ENCODE data around the gene PPP4R3A. TPM values are rescaled to one million over a fixed set of nuclear protein-coding genes. Genes with fewer than 3 reads are reported as not detected.
A peak's percentile ranks its signal among the peaks of the same experiment; 100 is the strongest.
"Not testable (repeated sequence)": the region's sequence is repeated elsewhere in the genome, so short reads cannot be mapped to it uniquely, and the experiment has no call there.

PPP4R3A gene
- total RNA-seq, 1 donor, result 175 TPM

DNA sequence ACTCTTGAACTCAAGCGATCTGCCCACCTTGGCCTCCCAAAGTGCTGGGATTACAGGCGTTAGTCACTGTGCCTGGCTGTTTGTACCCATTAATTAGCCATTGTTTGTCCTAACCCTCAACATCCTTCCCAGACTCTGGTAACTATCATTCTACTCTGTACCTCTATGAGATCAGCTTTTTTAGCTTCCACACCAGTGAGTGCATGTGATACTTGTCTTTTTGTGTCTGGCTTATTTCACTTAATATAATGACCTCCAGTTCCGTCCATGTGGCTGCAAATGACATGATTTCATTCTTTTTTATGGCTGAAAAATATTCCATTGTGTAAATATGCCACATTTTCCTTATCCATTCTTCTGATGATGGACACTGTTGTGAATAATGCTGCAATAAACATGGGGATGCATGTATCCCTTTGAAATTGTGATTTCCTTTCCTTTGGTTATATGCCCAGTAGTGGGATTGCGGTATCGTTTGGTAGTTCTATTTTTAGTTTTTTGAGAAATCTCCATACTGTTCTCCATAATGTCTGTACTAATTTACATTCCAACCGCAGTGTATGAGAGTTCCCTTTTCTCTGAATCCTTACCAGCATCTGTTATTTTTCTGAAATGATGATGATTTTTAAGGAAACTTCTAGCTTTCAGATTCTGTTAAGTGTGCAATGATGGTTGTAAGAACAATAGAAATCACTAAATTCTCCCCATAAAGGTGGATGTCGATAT is 6.7 kb upstream of the PPP4R3A start:
- no peak overlapping the region for H3K4me3 ChIP-seq (ENCODE audit: low read length)
- peaks cover 22% of the 10 kb centered on the region for H3K4me1 ChIP-seq (ENCODE audit: insufficient read depth, low read length)
- no peaks in the 10 kb centered on the region for H3K9me3 ChIP-seq (ENCODE audit: low read depth, low read length)
- H3K27me3 ChIP-seq (ENCODE audit: insufficient read depth, low read length), result no peaks in the 10 kb centered on the region

DNA sequence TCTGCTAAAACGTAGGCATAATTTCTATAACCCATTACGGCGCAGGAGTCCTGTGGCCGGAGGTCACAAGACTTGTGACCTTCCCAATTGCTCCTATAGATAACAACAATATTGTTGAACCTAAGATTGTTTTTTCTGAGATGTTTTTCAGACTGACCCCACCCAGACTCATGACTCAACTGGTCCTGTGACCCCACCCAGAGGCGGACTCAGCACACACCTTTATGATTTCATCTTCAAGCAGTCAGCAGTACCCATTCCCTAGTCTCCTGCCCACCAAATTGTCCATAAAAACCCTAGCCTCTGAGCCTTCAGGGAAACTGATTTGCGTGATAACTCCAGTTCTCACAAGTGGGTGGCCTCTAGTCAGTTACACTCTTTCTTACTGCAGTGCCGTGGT is 5.9 kb upstream of the PPP4R3A start:
- Histone ChIP-seq H3K4me1 (ENCODE audit: insufficient read depth, low read length) (peaks cover 24% of the 10 kb centered on the region), H3K4me3 (ENCODE audit: low read length) (no peak overlapping the region), H3K27me3 (ENCODE audit: insufficient read depth, low read length) (no peaks in the 10 kb centered on the region), H3K9me3 (ENCODE audit: low read depth, low read length) (no peaks in the 10 kb centered on the region)

DNA sequence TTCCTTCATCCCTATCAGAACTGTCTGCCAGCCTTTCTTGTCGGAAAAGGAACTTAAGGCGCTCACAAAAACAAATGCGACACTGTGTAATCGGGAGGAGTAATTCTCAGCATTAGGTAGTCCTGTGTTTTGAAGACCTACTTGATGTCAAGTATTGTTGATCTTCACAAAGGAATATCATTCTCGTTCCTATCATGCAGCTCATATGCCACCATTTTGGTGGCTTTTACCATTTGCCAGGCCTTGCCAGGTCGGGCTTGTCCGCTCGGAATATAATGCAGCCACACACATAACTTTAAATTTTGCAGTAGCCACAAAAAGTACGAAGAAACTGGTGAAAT is 903 bp upstream of the PPP4R3A start:
- Histone ChIP-seq H3K9me3 (ENCODE audit: low read depth, low read length) (no peaks in the 10 kb centered on the region), H3K4me1 (ENCODE audit: insufficient read depth, low read length) (peaks cover 30% of the 10 kb centered on the region), H3K4me3 (ENCODE audit: low read length) (peak overlapping the region; percentile 90), H3K27me3 (ENCODE audit: insufficient read depth, low read length) (no peaks in the 10 kb centered on the region)

DNA sequence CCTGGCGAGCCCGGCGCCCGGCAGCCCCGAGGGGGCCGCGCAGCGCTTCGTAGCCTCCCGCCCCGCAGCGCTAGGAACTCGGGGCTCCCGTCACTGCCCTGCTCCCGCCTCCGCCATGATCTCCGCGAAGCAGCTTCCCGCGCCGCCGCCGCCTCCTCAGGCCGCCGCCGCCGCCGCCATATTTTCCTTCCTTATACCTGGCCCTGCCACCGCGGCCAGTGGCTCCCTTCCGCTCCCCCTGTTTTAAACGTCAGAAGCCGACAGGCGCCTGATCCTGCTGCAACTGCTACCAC is 286 bp downstream of the PPP4R3A start:
- Histone ChIP-seq H3K27me3 (ENCODE audit: insufficient read depth, low read length) (no peaks in the 10 kb centered on the region), H3K4me3 (ENCODE audit: low read length) (peak overlapping the region; percentile 90), H3K4me1 (ENCODE audit: insufficient read depth, low read length) (peaks cover 40% of the 10 kb centered on the region), H3K9me3 (ENCODE audit: low read depth, low read length) (no peaks in the 10 kb centered on the region)

GRCh38 chr14:91509083-91509877 is 830 bp downstream of the PPP4R3A start:
- Histone ChIP-seq H3K9me3 (ENCODE audit: low read depth, low read length) (no peaks in the 10 kb centered on the region), H3K4me3 (ENCODE audit: low read length) (peak overlapping the region; percentile 90), H3K4me1 (ENCODE audit: insufficient read depth, low read length) (peaks cover 43% of the 10 kb centered on the region), H3K27me3 (ENCODE audit: insufficient read depth, low read length) (no peaks in the 10 kb centered on the region)

- Histone ChIP-seq H3K9me3 (ENCODE audit: low read depth, low read length) (no peaks in the 10 kb centered on the region), H3K27me3 (ENCODE audit: insufficient read depth, low read length) (no peaks in the 10 kb centered on the region), H3K4me1 (ENCODE audit: insufficient read depth, low read length) (peaks cover 46% of the 10 kb centered on the region), H3K4me3 (ENCODE audit: low read length) (peak overlapping the region; percentile 90)
Observed at GRCh38 chr14:91508105-91508504, 2.0 kb downstream of the PPP4R3A start.

DNA sequence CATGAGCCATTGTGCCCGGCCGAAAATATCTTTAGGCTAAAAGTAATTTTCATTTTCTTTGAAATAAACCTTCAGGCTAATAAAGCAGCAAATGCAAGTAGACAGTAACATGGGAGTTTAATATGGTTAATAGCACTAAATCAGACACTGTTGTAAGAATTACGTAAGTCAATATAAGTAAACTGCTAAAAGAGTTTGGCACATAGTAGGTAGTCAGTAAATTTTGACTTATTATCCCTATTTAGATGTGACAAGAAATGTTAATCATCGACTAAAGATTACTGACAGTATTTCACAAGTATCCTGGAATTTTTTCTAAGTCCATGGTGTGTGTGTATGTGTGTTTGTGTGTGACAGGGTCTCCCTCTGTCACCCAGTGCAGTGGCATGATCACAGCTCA is 3.9 kb downstream of the PPP4R3A start:
- Histone ChIP-seq H3K4me1 (ENCODE audit: insufficient read depth, low read length) (peaks cover 56% of the 10 kb centered on the region), H3K27me3 (ENCODE audit: insufficient read depth, low read length) (no peaks in the 10 kb centered on the region), H3K9me3 (ENCODE audit: low read depth, low read length) (no peaks in the 10 kb centered on the region), H3K4me3 (ENCODE audit: low read length) (no peak overlapping the region)

- Histone ChIP-seq H3K27me3 (ENCODE audit: insufficient read depth, low read length) (no peaks in the 10 kb centered on the region), H3K9me3 (ENCODE audit: low read depth, low read length) (no peaks in the 10 kb centered on the region), H3K4me3 (ENCODE audit: low read length) (no peak overlapping the region), H3K4me1 (ENCODE audit: insufficient read depth, low read length) (peaks cover 60% of the 10 kb centered on the region)
Observed at GRCh38 chr14:91503000-91503504, 7.1 kb downstream of the PPP4R3A start.

DNA sequence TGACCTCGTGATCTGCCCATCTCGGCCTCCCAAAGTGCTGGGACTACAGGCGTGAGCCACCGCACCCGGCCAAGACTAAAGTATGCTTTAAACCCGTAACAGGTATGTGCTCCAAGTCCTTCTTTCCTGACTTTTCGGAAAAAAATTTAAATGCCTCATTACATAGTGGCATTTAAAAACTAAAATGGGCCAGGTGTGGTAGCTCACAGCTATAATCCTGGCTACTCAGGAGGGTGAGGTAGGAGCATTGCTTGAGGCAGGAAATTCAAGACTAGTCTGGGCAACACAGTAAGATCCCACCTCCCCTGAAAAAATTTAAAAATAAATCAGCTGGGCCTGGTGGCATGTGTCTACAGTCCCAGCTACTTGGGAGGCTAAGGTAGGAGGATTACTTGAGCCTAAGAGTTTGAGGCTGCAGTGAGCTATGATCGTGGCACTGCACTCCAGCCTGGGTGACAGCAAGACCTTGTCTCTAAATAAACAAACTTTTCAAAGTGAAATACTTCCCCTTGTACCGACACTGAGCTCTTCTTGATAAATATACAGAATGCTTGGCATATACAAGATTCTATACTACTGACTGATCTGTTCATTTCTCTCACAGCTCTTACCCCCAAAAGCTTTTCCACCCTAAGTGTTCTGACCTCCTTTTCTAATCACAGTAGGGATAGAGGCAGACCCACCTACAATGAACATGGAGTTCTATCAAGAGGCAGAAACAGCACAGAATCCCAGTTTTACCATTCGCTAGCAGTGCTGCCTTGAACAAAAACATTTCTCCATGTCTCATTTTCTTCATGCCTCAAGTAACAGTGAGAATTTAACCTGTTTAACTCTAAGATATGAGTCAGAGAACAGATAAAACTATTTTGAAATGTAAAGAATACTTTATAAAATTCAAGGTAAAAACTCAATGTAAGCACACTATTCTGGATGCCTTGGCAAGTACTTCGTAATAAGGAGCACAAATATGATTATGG is 7.9 kb downstream of the PPP4R3A start:
- Histone ChIP-seq H3K9me3 (ENCODE audit: low read depth, low read length) (no peaks in the 10 kb centered on the region), H3K4me1 (ENCODE audit: insufficient read depth, low read length) (peaks cover 63% of the 10 kb centered on the region), H3K27me3 (ENCODE audit: insufficient read depth, low read length) (no peaks in the 10 kb centered on the region), H3K4me3 (ENCODE audit: low read length) (no peak overlapping the region)

- Histone ChIP-seq H3K4me3 (ENCODE audit: low read length) (no peak overlapping the region), H3K4me1 (ENCODE audit: insufficient read depth, low read length) (peaks cover 64% of the 10 kb centered on the region), H3K27me3 (ENCODE audit: insufficient read depth, low read length) (no peaks in the 10 kb centered on the region), H3K9me3 (ENCODE audit: low read depth, low read length) (no peaks in the 10 kb centered on the region)
Observed at GRCh38 chr14:91501348-91501747, 8.8 kb downstream of the PPP4R3A start.

- Histone ChIP-seq H3K9me3 (ENCODE audit: low read depth, low read length) (no peaks in the 10 kb centered on the region), H3K27me3 (ENCODE audit: insufficient read depth, low read length) (no peaks in the 10 kb centered on the region), H3K4me3 (ENCODE audit: low read length) (no peak overlapping the region), H3K4me1 (ENCODE audit: insufficient read depth, low read length) (peaks cover 68% of the 10 kb centered on the region)
Observed at GRCh38 chr14:91496790-91497189, 13.3 kb downstream of the PPP4R3A start.

- not testable (repeated sequence) for H3K27me3 ChIP-seq (ENCODE audit: insufficient read depth, low read length); H3K9me3 ChIP-seq (ENCODE audit: low read depth, low read length); H3K4me3 ChIP-seq (ENCODE audit: low read length)
- peaks cover 59% of the 10 kb centered on the region for H3K4me1 ChIP-seq (ENCODE audit: insufficient read depth, low read length)
Observed at GRCh38 chr14:91494392-91495065, 15.6 kb downstream of the PPP4R3A start.

DNA sequence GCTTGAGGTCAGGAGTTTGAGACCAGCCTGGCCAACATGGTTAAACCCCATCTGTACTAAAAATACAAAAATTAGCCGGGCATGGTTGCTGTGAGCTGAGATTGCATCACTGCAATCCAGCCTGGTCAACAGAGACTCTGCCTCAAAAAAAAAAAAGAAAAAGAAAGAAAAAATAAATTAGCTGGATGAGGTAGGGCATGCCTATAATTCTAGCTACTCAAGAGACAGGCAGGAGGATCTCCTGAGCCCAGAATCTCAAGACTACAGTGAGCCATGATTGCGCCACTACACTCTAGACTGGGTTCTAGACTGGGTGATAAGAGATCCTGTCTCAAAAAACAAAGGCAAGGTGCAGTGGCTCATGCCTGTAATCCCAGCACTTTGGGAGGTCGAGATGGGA is 16.9 kb downstream of the PPP4R3A start:
- H3K4me1 ChIP-seq (ENCODE audit: insufficient read depth, low read length), result peaks cover 54% of the 10 kb centered on the region

DNA sequence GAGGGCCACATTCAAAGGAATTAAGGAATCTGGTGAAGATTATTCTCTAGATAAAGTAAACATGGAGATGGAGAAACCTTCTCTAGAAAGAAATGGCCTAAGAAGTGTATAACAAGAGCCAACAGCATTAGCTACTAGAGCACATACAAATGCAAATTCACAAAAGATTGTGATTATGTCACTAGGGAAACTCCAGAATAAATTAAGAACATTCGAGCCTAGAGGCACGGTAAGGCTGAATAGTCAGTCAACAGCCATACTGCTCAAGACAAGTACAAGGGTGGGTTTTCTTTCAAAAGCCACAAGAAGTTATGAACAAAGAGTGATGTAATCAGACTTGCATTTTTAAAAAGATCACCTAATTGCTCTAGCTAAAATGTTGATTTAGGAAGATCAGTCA is 25.4 kb downstream of the PPP4R3A start:
- Histone ChIP-seq H3K9me3 (ENCODE audit: low read depth, low read length) (no peaks in the 10 kb centered on the region), H3K27me3 (ENCODE audit: insufficient read depth, low read length) (no peaks in the 10 kb centered on the region), H3K4me1 (ENCODE audit: insufficient read depth, low read length) (peaks cover 8% of the 10 kb centered on the region), H3K4me3 (ENCODE audit: low read length) (no peak overlapping the region)

More for the DNA sequence above, 16.9 kb downstream of the PPP4R3A start:
- H3K4me3 ChIP-seq (ENCODE audit: low read length), result no peak overlapping the region
- H3K9me3 ChIP-seq (ENCODE audit: low read depth, low read length), result no peaks in the 10 kb centered on the region
- no peaks in the 10 kb centered on the region for H3K27me3 ChIP-seq (ENCODE audit: insufficient read depth, low read length)

Data from mononuclear cell (primary cell).